Hepatocyte (in vitro differentiated cells): ENCODE measurements around the gene STAT1. TPM values are rescaled to one million over a fixed set of nuclear protein-coding genes. Genes with fewer than 3 reads are reported as not detected.
A peak's percentile ranks its signal among the peaks of the same experiment; 100 is the strongest.

Experiments used
- DNase-seq: peaks from one replicate; pipeline ENCODE4 v3.0.0-alpha.2; 2016; ENCODE audit warnings: low spot score
- H2AFZ ChIP-seq: fragments of 200-600 bp; sonication (generic); 2 replicates; pipeline ENCODE4 v1.6.0; 2016; ENCODE audit warnings: antibody characterized with exemption, mild to moderate bottlenecking
- H3K27ac ChIP-seq: fragments of 200-600 bp; sonication (generic); 2 replicates; pipeline ENCODE4 v1.5.1; 2016; ENCODE audit warnings: mild to moderate bottlenecking
- H3K27me3 ChIP-seq: fragments of 200-600 bp; sonication (generic); 2 replicates; pipeline ENCODE4 v1.6.1; 2016
- H3K36me3 ChIP-seq: fragments of 200-600 bp; sonication (generic); replicated peaks from 2 replicates; pipeline ENCODE4 v1.5.1; 2016; ENCODE audit warnings: low read depth; ENCODE audit not compliant: insufficient read depth
- H3K4me1 ChIP-seq: fragments of 200-600 bp; sonication (generic); 2 replicates; pipeline ENCODE4 v1.5.1; 2016; ENCODE audit warnings: mild to moderate bottlenecking, moderate library complexity; ENCODE audit not compliant: insufficient read depth
- H3K4me2 ChIP-seq: fragments of 200-600 bp; sonication (generic); 2 replicates; pipeline ENCODE4 v1.6.0; 2016
- H3K4me3 ChIP-seq: fragments of 200-600 bp; sonication (generic); 2 replicates; pipeline ENCODE4 v1.5.1; 2016; ENCODE audit warnings: mild to moderate bottlenecking
- H3K79me2 ChIP-seq: fragments of 200-600 bp; sonication (generic); 2 replicates; pipeline ENCODE4 v1.6.0; 2017; ENCODE audit warnings: mild to moderate bottlenecking
- H3K9me2 ChIP-seq: fragments of 200-600 bp; sonication (generic); replicated peaks from 2 replicates; pipeline ENCODE4 v1.6.0; 2017; ENCODE audit warnings: mild to moderate bottlenecking; ENCODE audit not compliant: insufficient read depth
- H3K9me3 ChIP-seq: fragments of 200-600 bp; sonication (generic); 2 replicates; pipeline ENCODE4 v1.5.1; 2016; ENCODE audit warnings: low read depth, mild to moderate bottlenecking
- H4K20me1 ChIP-seq: fragments of 200-600 bp; sonication (generic); 2 replicates; pipeline ENCODE4 v1.6.0; 2016; ENCODE audit warnings: mild to moderate bottlenecking; ENCODE audit not compliant: insufficient read depth, poor library complexity, severe bottlenecking
- EZH2 ChIP-seq: fragments of 200-600 bp; sonication (generic); IDR thresholded peaks from 2 replicates; pipeline ENCODE4 v1.6.1; 2016; ENCODE audit warnings: antibody characterized with exemption, mild to moderate bottlenecking, borderline replicate concordance
- EZH2phosphoT487 ChIP-seq: fragments of 200-600 bp; sonication (generic); IDR thresholded peaks from one replicate; pipeline ENCODE4 v1.6.1; 2018; ENCODE audit warnings: antibody characterized with exemption, mild to moderate bottlenecking, low read depth, moderate library complexity; ENCODE audit not compliant: unreplicated experiment, severe bottlenecking
- WGBS: methylation state at CpG from one replicate; pipeline ENCODE4 v1.1.6; 2016; ENCODE audit warnings: low lambda C conversion rate; ENCODE audit errors: missing lambda C conversion rate; 5-methylcytosine and 5-hydroxymethylcytosine counted together
- polyA plus RNA-seq: library from polyadenylated mRNA; unstranded; fragments of >200 nt; fragmentation: Nextera tagmentation; extraction: Ambion mirVana; gene quantifications from 2 replicates; pipeline ENCODE4 v1.2.1, GENCODE V29; 2016
- total RNA-seq: library from RNA; depleted of rRNA; stranded (reverse); fragments of >200 nt; gene quantifications from 2 replicates; pipeline ENCODE4 v1.2.3, GENCODE V29; 2014
- TF ChIP-seq, protein P1 (sequence below): fragments of 200-600 bp; sonication (generic); IDR thresholded peaks from 2 replicates; pipeline ENCODE4 v1.5.1; 2016; ENCODE audit warnings: antibody characterized with exemption, mild to moderate bottlenecking; ENCODE audit not compliant: poor library complexity

The STAT1 gene
- total and polyA plus RNA-seq, 2 experiments from 2014 or later: 53.3 to 124 TPM

DNA sequence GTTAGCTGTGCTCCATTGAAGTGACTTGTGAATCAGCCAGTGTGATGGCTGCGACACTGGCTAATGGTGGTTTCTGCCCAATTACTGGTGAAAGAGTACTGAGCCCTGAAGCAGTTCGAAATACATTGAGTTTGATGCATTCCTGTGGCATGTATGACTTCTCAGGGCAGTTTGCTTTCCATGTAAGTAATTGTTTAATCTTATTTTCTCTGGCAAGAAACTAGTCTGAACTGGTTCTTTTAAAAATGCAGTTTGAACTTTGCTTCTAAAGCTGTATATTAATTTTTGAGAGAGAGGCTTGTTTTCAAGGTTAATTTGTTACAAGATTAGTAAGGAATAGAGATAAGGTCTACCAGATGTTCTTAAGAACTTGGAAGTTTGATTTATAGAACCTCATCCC lies 86.7 kb downstream of the STAT1 start:
- peaks cover 10% of the 10 kb centered on the region for H3K4me1 ChIP-seq
- H3K27ac ChIP-seq: peak overlapping the region; percentile 63
- no peaks in the 10 kb centered on the region for H3K9me2 ChIP-seq
- H3K4me2 ChIP-seq: peak overlapping the region; percentile 33
- no peaks in the 10 kb centered on the region for H3K79me2 ChIP-seq
- WGBS: 71% methylated on average over 2 of the region's 2 CpGs
- H3K4me3 ChIP-seq: no peak overlapping the region
- no peak for DNase-seq
- no peaks in the 10 kb centered on the region for H3K27me3 ChIP-seq
- no peaks in the 10 kb centered on the region for H3K36me3 ChIP-seq
- no peaks in the 10 kb centered on the region for H3K9me3 ChIP-seq
- no peak overlapping the region for H2AFZ ChIP-seq
- no peaks in the 10 kb centered on the region for H4K20me1 ChIP-seq
- TF ChIP-seq EZH2phosphoT487 (peak; percentile 54), EZH2 (no peak)

GRCh38 chr2:190922376-190922775 lies 91.6 kb downstream of the STAT1 start:
- no peak overlapping the region for H2AFZ ChIP-seq
- WGBS: 32% methylated on average over 1 of the region's 1 CpG
- H3K36me3 ChIP-seq: no peaks in the 10 kb centered on the region
- H3K9me3 ChIP-seq: no peaks in the 10 kb centered on the region
- TF ChIP-seq EZH2phosphoT487: no peak
- TF ChIP-seq, protein P1, sequence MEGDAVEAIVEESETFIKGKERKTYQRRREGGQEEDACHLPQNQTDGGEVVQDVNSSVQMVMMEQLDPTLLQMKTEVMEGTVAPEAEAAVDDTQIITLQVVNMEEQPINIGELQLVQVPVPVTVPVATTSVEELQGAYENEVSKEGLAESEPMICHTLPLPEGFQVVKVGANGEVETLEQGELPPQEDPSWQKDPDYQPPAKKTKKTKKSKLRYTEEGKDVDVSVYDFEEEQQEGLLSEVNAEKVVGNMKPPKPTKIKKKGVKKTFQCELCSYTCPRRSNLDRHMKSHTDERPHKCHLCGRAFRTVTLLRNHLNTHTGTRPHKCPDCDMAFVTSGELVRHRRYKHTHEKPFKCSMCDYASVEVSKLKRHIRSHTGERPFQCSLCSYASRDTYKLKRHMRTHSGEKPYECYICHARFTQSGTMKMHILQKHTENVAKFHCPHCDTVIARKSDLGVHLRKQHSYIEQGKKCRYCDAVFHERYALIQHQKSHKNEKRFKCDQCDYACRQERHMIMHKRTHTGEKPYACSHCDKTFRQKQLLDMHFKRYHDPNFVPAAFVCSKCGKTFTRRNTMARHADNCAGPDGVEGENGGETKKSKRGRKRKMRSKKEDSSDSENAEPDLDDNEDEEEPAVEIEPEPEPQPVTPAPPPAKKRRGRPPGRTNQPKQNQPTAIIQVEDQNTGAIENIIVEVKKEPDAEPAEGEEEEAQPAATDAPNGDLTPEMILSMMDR: no peak
- no peak overlapping the region for H3K4me3 ChIP-seq
- H3K4me1 ChIP-seq: peaks cover 20% of the 10 kb centered on the region
- H3K27me3 ChIP-seq: no peaks in the 10 kb centered on the region
- no peaks in the 10 kb centered on the region for H3K9me2 ChIP-seq
- H3K27ac ChIP-seq: peak overlapping the region; percentile 25
- peaks cover 2% of the 10 kb centered on the region for H3K79me2 ChIP-seq
- H4K20me1 ChIP-seq: no peaks in the 10 kb centered on the region
- no peak for DNase-seq
- no peak overlapping the region for H3K4me2 ChIP-seq

GRCh38 chr2:190920085-190920484 lies 93.9 kb downstream of the STAT1 start:
- no peak overlapping the region for H3K27ac ChIP-seq
- TF ChIP-seq, protein P1: no peak
- TF ChIP-seq EZH2: no peak
- TF ChIP-seq EZH2phosphoT487: no peak
- DNase-seq: no peak
- H3K79me2 ChIP-seq: peaks cover 5% of the 10 kb centered on the region
- H3K4me2 ChIP-seq: no peak overlapping the region
- H3K4me1 ChIP-seq: peaks cover 9% of the 10 kb centered on the region
- no peaks in the 10 kb centered on the region for H3K27me3 ChIP-seq
- H3K9me3 ChIP-seq: no peaks in the 10 kb centered on the region
- H3K9me2 ChIP-seq: no peaks in the 10 kb centered on the region
- H3K36me3 ChIP-seq: no peaks in the 10 kb centered on the region
- 93% methylated on average over 3 of the region's 3 CpGs for WGBS
- H4K20me1 ChIP-seq: no peaks in the 10 kb centered on the region
- no peak overlapping the region for H3K4me3 ChIP-seq
- H2AFZ ChIP-seq: no peak overlapping the region

Other genes starting within 250 kb of the STAT1 start
- gene GLS, start 133.3 kb downstream of the STAT1 start, total RNA-seq: 385 and 460 TPM in 2 replicates
- gene GLS, start 133.3 kb downstream of the STAT1 start, polyA plus RNA-seq: 78.8 and 78.9 TPM in 2 replicates
- 6.1 and 6.6 TPM in 2 replicates for gene STAT4, start 136.8 kb upstream of the STAT1 start, total RNA-seq
- 1.6 and 3.1 TPM in 2 replicates for gene STAT4, start 136.8 kb upstream of the STAT1 start, polyA plus RNA-seq
- 91.6 and 95.4 TPM in 2 replicates for gene MYO1B, start 231.2 kb upstream of the STAT1 start, total RNA-seq
- 36.7 and 43.4 TPM in 2 replicates for gene MYO1B, start 231.2 kb upstream of the STAT1 start, polyA plus RNA-seq